ENCODE data around the gene LRRC70.
"Not testable (repeated sequence)": the region's sequence is repeated elsewhere in the genome, so short reads cannot be mapped to it uniquely, and the experiment has no call there.

DNA sequence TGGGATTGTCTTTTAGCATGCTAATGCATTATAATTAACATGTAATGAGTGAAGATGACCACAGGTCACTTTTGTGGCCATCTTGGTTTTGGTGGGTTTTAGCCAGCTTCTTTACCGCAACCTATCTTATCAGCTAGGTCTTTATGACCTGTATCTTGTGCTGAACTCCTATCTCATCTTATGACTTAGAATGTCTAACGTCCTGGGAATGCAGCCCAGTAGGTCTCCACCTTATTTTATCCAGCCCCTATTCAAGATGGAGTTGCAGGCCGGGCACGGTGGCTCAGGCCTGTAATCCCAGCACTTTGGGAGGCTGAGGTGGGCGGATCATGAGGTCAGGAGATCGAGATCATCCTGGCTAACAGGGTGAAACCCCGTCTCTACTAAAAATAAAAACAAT is 45.8 kb downstream of the LRRC70 start:
- not testable (repeated sequence) for TF ChIP-seq POLR2A (IDR thresholded peaks at IDR 0.05)
- TF ChIP-seq, protein P1, sequence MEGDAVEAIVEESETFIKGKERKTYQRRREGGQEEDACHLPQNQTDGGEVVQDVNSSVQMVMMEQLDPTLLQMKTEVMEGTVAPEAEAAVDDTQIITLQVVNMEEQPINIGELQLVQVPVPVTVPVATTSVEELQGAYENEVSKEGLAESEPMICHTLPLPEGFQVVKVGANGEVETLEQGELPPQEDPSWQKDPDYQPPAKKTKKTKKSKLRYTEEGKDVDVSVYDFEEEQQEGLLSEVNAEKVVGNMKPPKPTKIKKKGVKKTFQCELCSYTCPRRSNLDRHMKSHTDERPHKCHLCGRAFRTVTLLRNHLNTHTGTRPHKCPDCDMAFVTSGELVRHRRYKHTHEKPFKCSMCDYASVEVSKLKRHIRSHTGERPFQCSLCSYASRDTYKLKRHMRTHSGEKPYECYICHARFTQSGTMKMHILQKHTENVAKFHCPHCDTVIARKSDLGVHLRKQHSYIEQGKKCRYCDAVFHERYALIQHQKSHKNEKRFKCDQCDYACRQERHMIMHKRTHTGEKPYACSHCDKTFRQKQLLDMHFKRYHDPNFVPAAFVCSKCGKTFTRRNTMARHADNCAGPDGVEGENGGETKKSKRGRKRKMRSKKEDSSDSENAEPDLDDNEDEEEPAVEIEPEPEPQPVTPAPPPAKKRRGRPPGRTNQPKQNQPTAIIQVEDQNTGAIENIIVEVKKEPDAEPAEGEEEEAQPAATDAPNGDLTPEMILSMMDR (IDR thresholded peaks at IDR 0.05): not testable (repeated sequence)

All from testis (tissue), 2 donors.